ENCODE results near the gene H2BK1.

DNA sequence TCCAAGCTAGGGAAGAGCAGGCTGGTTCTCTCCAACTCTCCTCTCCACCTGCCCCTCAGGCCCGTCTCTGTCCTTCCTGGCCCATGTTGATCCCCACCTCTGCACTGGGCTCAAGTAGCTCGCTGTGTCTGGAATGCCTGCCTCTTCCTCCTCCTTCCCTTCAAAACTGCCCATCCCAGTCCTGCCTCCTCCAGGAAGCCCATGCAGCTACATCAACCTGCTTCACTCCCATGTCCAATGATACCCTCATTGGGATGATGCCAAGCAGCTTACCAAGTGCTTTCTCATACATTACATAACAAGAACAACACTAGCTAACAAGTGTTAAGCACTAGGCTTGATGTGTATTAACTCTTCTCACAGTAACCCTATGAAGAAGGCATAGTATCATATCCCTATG is 31.5 kb downstream of the H2BK1 start:
- TF ChIP-seq SMAD3 (CRISPR knock-in tag; IDR thresholded peaks at IDR 0.05) (no peak), ARNT2 (CRISPR knock-in tag; IDR thresholded peaks at IDR 0.05; ENCODE audit: low read depth) (no peak), SUZ12 (IDR thresholded peaks at IDR 0.05; ENCODE audit: low read depth, low read length) (no peak), KLF16 (CRISPR knock-in tag; IDR thresholded peaks at IDR 0.05) (no peak), ESRRA (CRISPR knock-in tag; IDR thresholded peaks at IDR 0.05; ENCODE audit: low read depth) (no peak), POLR2A (IDR thresholded peaks at IDR 0.05; ENCODE audit: insufficient read depth in 1 of 2, low read depth in 2 of 2, low read length in 2 of 2) (no peak), NCOA2 (CRISPR knock-in tag; IDR thresholded peaks at IDR 0.05) (no peak), EZH2 (conservative IDR thresholded peaks at IDR 0.05; ENCODE audit: low read depth, low read length) (no peak), ZNF766 (CRISPR knock-in tag; IDR thresholded peaks at IDR 0.05; ENCODE audit: borderline replicate concordance) (no peak), ZBTB33 (CRISPR knock-in tag; IDR thresholded peaks at IDR 0.05) (no peak)
